Measurements from ENCODE around the gene FAXC.

FAXC gene

GRCh38 chr6:99232056-99232455 is 117.4 kb downstream of the FAXC start:
- no peak overlapping the region for H3K27ac ChIP-seq (ENCODE audit: low read length)
- H3K9me3 ChIP-seq (ENCODE audit: insufficient read depth, low read length) = no peaks in the 10 kb centered on the region
- H3K79me2 ChIP-seq (ENCODE audit: low read length) = no peaks in the 10 kb centered on the region
- no peak overlapping the region for H3K9ac ChIP-seq (ENCODE audit: low read length)
- H4K20me1 ChIP-seq (ENCODE audit: insufficient read depth, low read length) = no peaks in the 10 kb centered on the region
- H2AFZ ChIP-seq (ENCODE audit: low read depth, low read length) = no peak overlapping the region
- TF ChIP-seq CTCF (IDR thresholded peaks at IDR 0.05; ENCODE audit: low read depth, low read length) (no peak), EZH2phosphoT487 (IDR thresholded peaks at IDR 0.05; ENCODE audit: low read depth) (no peak)
- no peak overlapping the region for H3K4me3 ChIP-seq (ENCODE audit: low read length)
- H3K4me1 ChIP-seq (ENCODE audit: low read length) = no peaks in the 10 kb centered on the region
- H3K27me3 ChIP-seq (ENCODE audit: low read depth, low read length) = peaks cover 19% of the 10 kb centered on the region; the same call in 1 of the 2 replicates
- no peaks in the 10 kb centered on the region for H3K36me3 ChIP-seq (replicated peaks; ENCODE audit: low read depth, low read length)
- no peak overlapping the region for H3K4me2 ChIP-seq (ENCODE audit: low read length)

DNA sequence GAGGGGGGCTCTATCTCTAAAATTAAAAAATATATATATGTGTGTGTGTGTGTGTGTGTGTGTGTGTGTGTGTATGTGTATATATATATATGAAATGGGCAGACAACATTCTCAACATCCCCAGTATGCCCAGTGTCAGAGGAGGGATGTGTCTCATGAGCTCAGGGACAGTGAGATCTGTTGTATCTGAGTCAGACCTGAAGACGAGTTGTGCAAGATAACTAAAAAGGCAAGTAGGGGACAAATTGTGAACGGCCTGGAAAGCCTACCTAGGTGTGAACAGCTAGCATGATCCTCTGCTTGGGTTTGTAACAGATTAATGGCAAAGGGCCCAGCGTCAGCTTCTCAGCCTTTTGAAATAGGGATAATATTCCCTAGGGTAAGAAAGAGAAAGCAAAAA is 124.3 kb downstream of the FAXC start:
- Histone ChIP-seq H3K4me1 (ENCODE audit: low read length) (0 out of 2 replicates have a peak, but pooled peaks cover under 1% of the 10 kb centered on the region), H2AFZ (ENCODE audit: low read depth, low read length) (no peak overlapping the region), H3K4me3 (ENCODE audit: low read length) (no peak overlapping the region), H4K20me1 (ENCODE audit: insufficient read depth, low read length) (no peaks in the 10 kb centered on the region), H3K79me2 (ENCODE audit: low read length) (no peaks in the 10 kb centered on the region), H3K36me3 (replicated peaks; ENCODE audit: low read depth, low read length) (no peaks in the 10 kb centered on the region), H3K27ac (ENCODE audit: low read length) (no peak overlapping the region), H3K27me3 (ENCODE audit: low read depth, low read length) (no peaks in the 10 kb centered on the region), H3K9ac (ENCODE audit: low read length) (no peak overlapping the region), H3K4me2 (ENCODE audit: low read length) (no peak overlapping the region), H3K9me3 (ENCODE audit: insufficient read depth, low read length) (no peaks in the 10 kb centered on the region)
- no peak for TF ChIP-seq CTCF (IDR thresholded peaks at IDR 0.05; ENCODE audit: low read depth, low read length)

All from OCI-LY3 (cell line).